Measurements from ENCODE around the gene NEMP2.

DNA sequence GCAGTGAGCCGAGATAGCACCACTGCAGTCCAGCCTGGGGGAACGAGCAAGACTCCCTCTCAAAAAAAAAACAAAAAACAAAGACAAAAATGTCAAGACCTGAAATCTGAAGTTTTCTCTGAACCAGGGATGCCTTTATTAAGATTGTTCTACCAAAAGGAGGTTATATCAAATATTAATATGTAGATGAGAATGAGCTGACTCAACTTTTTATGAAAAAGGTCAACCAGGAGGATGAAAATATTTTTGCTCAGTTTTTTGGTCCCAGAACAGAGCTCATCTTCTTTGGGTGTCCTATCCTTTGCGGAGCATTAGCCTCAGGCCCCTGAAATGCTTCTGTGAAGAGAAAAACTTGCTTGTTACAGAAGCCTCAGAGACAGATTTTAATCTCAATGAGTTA, 44.0 kb downstream of the NEMP2 start:
- no peak for TF ChIP-seq TAF1 (IDR thresholded peaks at IDR 0.05; ENCODE audit: borderline replicate concordance, low read depth, low read length)
- no peak for TF ChIP-seq POLR2A (IDR thresholded peaks at IDR 0.05; ENCODE audit: low read depth, low read length)
